IPS DF 4.7 (cell line): ENCODE data around the gene ACSL4.

ENCODE experiments used
- DNase-seq: peaks from one replicate; pipeline ENCODE4 v3.0.0-alpha.2; 2013; ENCODE audit warnings: low spot score; ENCODE audit errors: extremely low read depth

ACSL4 gene

GRCh38 chrX:109614951-109615350 is 118.1 kb downstream of the ACSL4 start:
- DNase-seq, result no peak

GRCh38 chrX:109601486-109601885 is 131.6 kb downstream of the ACSL4 start:
- no peak for DNase-seq

GRCh38 chrX:109600237-109600651 is 132.8 kb downstream of the ACSL4 start:
- DNase-seq, result no peak

- no peak for DNase-seq
Observed at GRCh38 chrX:109596015-109596414, 137.0 kb downstream of the ACSL4 start.
